Activated CD4-positive, alpha-beta memory T cell treated with anti-CD3 and anti-CD28 coated beads, Interleukin-2, amount 10 ng/mL, durations not matched to agents 7 days and 5 days (primary cell): Measurements from ENCODE around the gene PLEK. TPM values are rescaled to one million over a fixed set of nuclear protein-coding genes. Genes with fewer than 3 reads are reported as not detected.
A peak's percentile ranks its signal among the peaks of the same experiment; 100 is the strongest.
"Not testable (repeated sequence)": the region's sequence is repeated elsewhere in the genome, so short reads cannot be mapped to it uniquely, and the experiment has no call there.

Source experiments
- CTCF ChIA-PET: fragments of 350-600 bp; sonication (Branson Sonifier 250); formaldehyde crosslinking; loops from one replicate; lab custom pipeline; 2021; ENCODE audit warnings: antibody characterized with exemption, inconsistent platforms; lab: Charles Lee
- POLR2A ChIA-PET: fragments of 350-600 bp; sonication (Branson Sonifier 250); formaldehyde crosslinking; loops from one replicate; lab custom pipeline; 2021; ENCODE audit warnings: antibody characterized with exemption; lab: Charles Lee
- DNase-seq: peaks from one replicate; pipeline ENCODE4 v3.0.0-alpha.2; 2020
- H3K27ac Mint-ChIP-seq: one replicate; pipeline ENCODE4 v1.8.0; 2021; ENCODE audit warnings: mild to moderate bottlenecking, mixed read lengths
- H3K27me3 Mint-ChIP-seq: one replicate; pipeline ENCODE4 v1.8.0; 2021; ENCODE audit warnings: mixed read lengths
- H3K36me3 Mint-ChIP-seq: one replicate; pipeline ENCODE4 v1.8.0; 2021; ENCODE audit warnings: low read depth, mixed read lengths
- H3K4me1 Mint-ChIP-seq: one replicate; pipeline ENCODE4 v1.8.0; 2021; ENCODE audit warnings: mixed read lengths
- H3K4me3 Mint-ChIP-seq: one replicate; pipeline ENCODE4 v1.8.0; 2021; ENCODE audit warnings: mild to moderate bottlenecking, mixed read lengths
- H3K9me3 Mint-ChIP-seq: one replicate; pipeline ENCODE4 v1.8.0; 2021; ENCODE audit warnings: mixed read lengths
- total RNA-seq, 2 experiments: library from RNA; stranded (reverse); gene quantifications; one replicate each; pipeline ENCODE4 v1.2.3, GENCODE V29; 2021

PLEK gene
- total RNA-seq, 2 experiments from 2014 or later, result 9.5 to 10.9 TPM

GRCh38 chr2:68388772-68389171, 23.7 kb downstream of the PLEK start:
- peaks cover 40% of the 10 kb centered on the region for H3K4me1 Mint-ChIP-seq
- peak overlapping the region; percentile 48 for H3K27ac Mint-ChIP-seq
- ChIA-PET POLR2A (interaction anchor here (0.7 to 2.1 kb wide), 4 partner anchors 9 to 79 kb away, joined by 3 to 6 read pairs (median 4); partner anchors contain the start of genes APLF and FBXO48), CTCF (interaction anchor here (1.8 kb wide), 1 partner anchor 53 kb away, joined by 10 read pairs; no protein-coding TSS in a partner anchor)
- peaks cover 6% of the 10 kb centered on the region for H3K27me3 Mint-ChIP-seq
- no peak overlapping the region for H3K4me3 Mint-ChIP-seq
- DNase-seq, result no peak
- H3K36me3 Mint-ChIP-seq, result peaks cover 13% of the 10 kb centered on the region
- H3K9me3 Mint-ChIP-seq, result no peaks in the 10 kb centered on the region

DNA sequence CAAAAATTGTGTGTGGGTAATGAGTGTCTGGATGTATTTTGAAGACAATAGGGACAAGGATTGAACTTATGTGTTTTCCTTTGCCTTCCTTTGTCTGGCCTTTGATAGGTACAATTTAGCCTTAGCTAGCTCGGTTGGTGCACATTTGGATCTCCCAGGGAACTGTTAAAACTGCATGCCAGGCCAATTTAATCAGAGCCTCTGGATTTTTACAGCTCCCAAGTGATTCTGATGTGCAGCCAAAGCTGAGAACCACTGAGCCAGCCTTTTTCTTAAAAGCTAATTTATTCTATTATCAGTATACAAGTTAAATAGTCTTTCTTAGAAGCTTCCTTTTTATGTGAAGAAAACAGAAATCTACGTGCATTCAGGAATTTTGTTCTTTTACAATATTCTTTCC, 25.0 kb downstream of the PLEK start:
- CTCF ChIA-PET, result no interaction called here
- Mint-ChIP-seq H3K4me3 (no peak overlapping the region), H3K36me3 (peaks cover 18% of the 10 kb centered on the region), H3K27ac (no peak overlapping the region), H3K4me1 (peaks cover 39% of the 10 kb centered on the region), H3K9me3 (no peaks in the 10 kb centered on the region), H3K27me3 (peaks cover 6% of the 10 kb centered on the region)
- POLR2A ChIA-PET, result no interaction called here
- DNase-seq, result no peak

GRCh38 chr2:68390586-68390985, 25.5 kb downstream of the PLEK start:
- peaks cover 34% of the 10 kb centered on the region for H3K4me1 Mint-ChIP-seq
- H3K36me3 Mint-ChIP-seq, result peaks cover 18% of the 10 kb centered on the region
- CTCF ChIA-PET, result no interaction called here

GRCh38 chr2:68391099-68391498, 26.0 kb downstream of the PLEK start:
- no peaks in the 10 kb centered on the region for H3K9me3 Mint-ChIP-seq
- peaks cover 6% of the 10 kb centered on the region for H3K27me3 Mint-ChIP-seq
- ChIA-PET POLR2A (no interaction called here), CTCF (interaction anchor here (0.5 kb wide), 1 partner anchor 99 kb away, joined by 3 read pairs; no protein-coding TSS in a partner anchor)
- no peak for DNase-seq
- peaks cover 30% of the 10 kb centered on the region for H3K4me1 Mint-ChIP-seq
- peaks cover 19% of the 10 kb centered on the region for H3K36me3 Mint-ChIP-seq
- H3K27ac Mint-ChIP-seq, result no peak overlapping the region
- H3K4me3 Mint-ChIP-seq, result no peak overlapping the region

More at GRCh38 chr2:68390586-68390985, 25.5 kb downstream of the PLEK start:
- H3K4me3 Mint-ChIP-seq, result no peak overlapping the region
- no peak overlapping the region for H3K27ac Mint-ChIP-seq
- DNase-seq, result no peak
- H3K9me3 Mint-ChIP-seq, result no peaks in the 10 kb centered on the region
- POLR2A ChIA-PET, result no interaction called here
- peaks cover 6% of the 10 kb centered on the region for H3K27me3 Mint-ChIP-seq

DNA sequence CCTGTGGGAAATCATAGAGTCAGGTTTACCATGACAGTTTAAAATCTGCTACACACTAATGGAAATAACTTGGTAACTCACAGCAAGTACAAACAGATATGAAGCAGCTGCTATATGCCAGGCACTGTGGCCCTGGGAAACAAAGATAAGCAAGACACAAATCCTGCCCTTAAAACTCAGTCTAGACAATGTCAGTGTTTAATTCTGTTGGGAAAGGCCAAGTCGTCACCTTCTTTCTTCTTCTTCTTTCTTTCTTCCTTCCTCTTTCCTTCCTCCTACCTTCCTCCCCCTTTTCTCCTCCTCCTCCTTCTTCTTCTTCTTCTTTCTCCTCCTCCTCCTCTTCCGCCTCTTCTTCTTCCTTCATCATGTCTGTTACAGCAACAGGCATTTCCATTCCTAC, 26.8 kb downstream of the PLEK start:
- DNase-seq, result no peak
- peaks cover 20% of the 10 kb centered on the region for H3K36me3 Mint-ChIP-seq
- H3K9me3 Mint-ChIP-seq, result no peaks in the 10 kb centered on the region
- ChIA-PET POLR2A (no interaction called here), CTCF (no interaction called here)
- H3K27ac Mint-ChIP-seq, result no peak overlapping the region
- peaks cover 6% of the 10 kb centered on the region for H3K27me3 Mint-ChIP-seq
- H3K4me1 Mint-ChIP-seq, result peaks cover 25% of the 10 kb centered on the region
- H3K4me3 Mint-ChIP-seq, result no peak overlapping the region

GRCh38 chr2:68396093-68396492, 31.0 kb downstream of the PLEK start:
- peaks cover 32% of the 10 kb centered on the region for H3K36me3 Mint-ChIP-seq
- peaks cover 12% of the 10 kb centered on the region for H3K27me3 Mint-ChIP-seq
- H3K27ac Mint-ChIP-seq, result no peak overlapping the region
- H3K4me1 Mint-ChIP-seq, result no peaks in the 10 kb centered on the region
- CTCF ChIA-PET, result no interaction called here
- POLR2A ChIA-PET, result interaction anchor here (1.3 kb wide), 1 partner anchor 44 kb away, joined by 3 read pairs; no protein-coding TSS in a partner anchor
- no peak overlapping the region for H3K4me3 Mint-ChIP-seq
- no peak for DNase-seq
- H3K9me3 Mint-ChIP-seq, result peaks cover 8% of the 10 kb centered on the region

- Mint-ChIP-seq H3K36me3 (peaks cover 46% of the 10 kb centered on the region), H3K27me3 (peaks cover 16% of the 10 kb centered on the region), H3K9me3 (peaks cover 11% of the 10 kb centered on the region)
- DNase-seq, H3K4me3 Mint-ChIP-seq, POLR2A ChIA-PET, CTCF ChIA-PET, H3K4me1 Mint-ChIP-seq, H3K27ac Mint-ChIP-seq: not testable (repeated sequence)
These were observed 32.7 kb downstream of the PLEK start for GRCh38 chr2:68397704-68398263.

DNA sequence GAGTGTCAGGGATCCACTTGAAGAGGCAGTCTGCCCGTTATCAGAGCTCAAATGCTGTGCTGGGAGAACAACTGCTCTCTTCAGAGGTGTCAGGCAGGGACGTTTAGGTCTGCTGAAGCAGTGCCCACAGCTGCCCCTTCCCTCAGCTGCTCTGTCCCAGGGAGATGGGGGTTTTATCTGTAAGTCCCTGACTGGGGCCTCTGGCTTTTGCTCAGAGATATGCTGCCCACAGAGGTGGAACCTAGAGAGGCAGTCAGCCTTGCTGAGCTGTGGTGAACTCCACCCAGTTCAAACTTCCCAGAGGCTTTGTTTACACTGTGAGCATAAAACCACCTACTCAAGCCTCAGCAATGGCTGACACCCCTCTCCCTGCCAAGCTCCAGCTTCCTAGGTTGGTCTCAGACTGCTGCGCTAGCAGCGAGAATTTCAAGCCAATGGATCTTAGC, 38.1 kb downstream of the PLEK start:
- no peak for DNase-seq
- H3K36me3 Mint-ChIP-seq, result peaks cover 38% of the 10 kb centered on the region
- ChIA-PET POLR2A (interaction anchor here (1.1 kb wide), 1 partner anchor 24 kb away, joined by 5 read pairs; no protein-coding TSS in a partner anchor), CTCF (interaction anchor here (1.2 to 1.3 kb wide), 2 partner anchors 12 to 38 kb away, joined by 3 read pairs; no protein-coding TSS in a partner anchor)
- peaks cover 16% of the 10 kb centered on the region for H3K9me3 Mint-ChIP-seq
- peaks cover 27% of the 10 kb centered on the region for H3K27me3 Mint-ChIP-seq
- peaks cover 20% of the 10 kb centered on the region for H3K4me1 Mint-ChIP-seq
- H3K27ac Mint-ChIP-seq, result peak overlapping the region; percentile 49
- no peak overlapping the region for H3K4me3 Mint-ChIP-seq

DNA sequence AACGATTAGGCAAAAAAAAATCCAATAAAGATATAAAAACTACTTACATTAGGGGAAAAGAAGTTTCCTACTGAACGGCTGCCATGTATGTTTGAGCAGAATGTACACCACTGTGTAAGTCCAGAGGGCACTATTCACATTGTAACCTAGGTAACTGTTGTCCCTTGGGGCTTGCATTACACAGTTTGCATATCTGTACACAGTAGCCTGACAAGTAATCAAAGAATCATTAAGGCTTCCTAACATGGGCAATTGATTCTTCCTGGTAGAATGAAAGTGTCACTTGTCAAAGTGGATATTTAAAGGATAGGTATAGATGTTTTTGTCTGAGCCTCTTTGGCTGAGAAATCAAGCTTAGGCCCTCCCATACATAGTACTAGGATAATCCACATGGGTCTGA, 39.1 kb downstream of the PLEK start:
- Mint-ChIP-seq H3K36me3 (peaks cover 32% of the 10 kb centered on the region), H3K4me1 (peaks cover 20% of the 10 kb centered on the region), H3K4me3 (no peak overlapping the region), H3K27ac (no peak overlapping the region), H3K27me3 (peaks cover 30% of the 10 kb centered on the region), H3K9me3 (peaks cover 18% of the 10 kb centered on the region)
- ChIA-PET CTCF (interaction anchor here (1.3 kb wide), 1 partner anchor 37 kb away, joined by 3 read pairs; no protein-coding TSS in a partner anchor), POLR2A (no interaction called here)
- no peak for DNase-seq

DNA sequence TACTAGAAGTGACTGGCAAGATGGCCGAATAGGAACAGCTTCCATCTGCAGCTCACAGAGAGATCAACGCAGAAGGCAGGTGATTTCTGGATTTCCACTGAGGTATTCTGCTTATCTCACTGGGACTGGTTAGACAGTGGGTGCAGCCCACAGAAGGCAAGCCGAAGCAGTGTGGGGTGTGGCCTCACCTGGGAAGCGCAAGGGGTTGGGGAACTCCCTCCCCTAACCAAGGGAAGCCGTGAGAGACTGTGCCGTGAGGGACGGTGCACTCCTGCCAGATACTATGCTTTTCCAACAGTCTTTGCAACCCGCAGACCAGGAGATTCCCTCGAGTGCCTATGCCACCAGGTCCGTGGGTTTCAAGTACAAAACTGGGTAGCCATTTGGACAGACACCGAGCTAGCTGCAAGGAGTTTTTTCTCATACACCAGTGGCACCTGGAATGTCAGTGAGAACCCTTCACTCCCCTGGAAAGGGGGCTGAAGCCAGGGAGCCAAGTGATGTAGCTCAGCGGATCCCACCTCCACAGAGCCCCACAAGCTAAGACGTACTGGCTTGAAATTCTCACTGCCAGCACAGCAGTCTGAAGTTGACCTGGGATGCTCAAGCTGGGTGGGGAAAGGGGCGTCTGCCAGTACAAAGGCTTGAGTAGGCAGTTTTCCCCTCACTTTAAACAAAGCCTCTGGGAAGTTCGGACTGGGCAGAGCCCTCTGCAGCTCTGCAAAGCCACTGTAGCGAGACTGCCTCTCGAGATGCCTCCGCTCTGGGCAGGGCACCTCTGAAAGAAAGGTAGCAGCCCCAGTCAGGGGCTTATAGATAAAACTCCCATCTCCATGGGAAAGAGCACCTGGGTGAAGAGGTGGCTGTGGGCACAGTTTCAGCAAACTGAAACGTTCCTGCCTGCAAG, 40.1 kb downstream of the PLEK start:
- POLR2A ChIA-PET, result no interaction called here
- peaks cover 20% of the 10 kb centered on the region for H3K4me1 Mint-ChIP-seq
- peaks cover 21% of the 10 kb centered on the region for H3K9me3 Mint-ChIP-seq
- H3K27ac Mint-ChIP-seq, result no peak overlapping the region
- no peak for DNase-seq
- CTCF ChIA-PET, result interaction anchor here (0.6 kb wide), 1 partner anchor 156 kb away, joined by 4 read pairs; no protein-coding TSS in a partner anchor
- peaks cover 34% of the 10 kb centered on the region for H3K27me3 Mint-ChIP-seq
- H3K4me3 Mint-ChIP-seq, result no peak overlapping the region
- H3K36me3 Mint-ChIP-seq, result peaks cover 28% of the 10 kb centered on the region

- Mint-ChIP-seq H3K27ac (no peak overlapping the region), H3K4me3 (no peak overlapping the region), H3K4me1 (peaks cover 8% of the 10 kb centered on the region), H3K9me3 (peaks cover 12% of the 10 kb centered on the region), H3K27me3 (peaks cover 12% of the 10 kb centered on the region), H3K36me3 (peaks cover 3% of the 10 kb centered on the region)
- no peak for DNase-seq
- POLR2A ChIA-PET, result no interaction called here
- CTCF ChIA-PET, result no interaction called here
These were observed 46.5 kb downstream of the PLEK start for GRCh38 chr2:68411397-68412126.

GRCh38 chr2:68412127-68412819, 47.2 kb downstream of the PLEK start:
- ChIA-PET CTCF (no interaction called here), POLR2A (no interaction called here)
- Mint-ChIP-seq H3K9me3 (peaks cover 12% of the 10 kb centered on the region), H3K36me3 (peaks cover 3% of the 10 kb centered on the region), H3K27me3 (peaks cover 12% of the 10 kb centered on the region), H3K27ac (no peak overlapping the region), H3K4me3 (no peak overlapping the region), H3K4me1 (peaks cover 8% of the 10 kb centered on the region)
- no peak for DNase-seq
